Neural crest cell (in vitro differentiated cells): ENCODE measurements around the gene DOCK1. TPM values are rescaled to one million over a fixed set of nuclear protein-coding genes. Genes with fewer than 3 reads are reported as not detected.

ENCODE experiments used
- DNase-seq: peaks from one replicate; pipeline ENCODE4 v3.0.0; 2021; ENCODE audit warnings: low read depth, mixed read lengths, low spot score
- H3K27ac Mint-ChIP-seq: one replicate; pipeline ENCODE4 v1.8.0; 2021; ENCODE audit warnings: mild to moderate bottlenecking, mixed read lengths; ENCODE audit not compliant: unreplicated experiment
- H3K27me3 Mint-ChIP-seq: 2 replicates; pipeline ENCODE4 v1.8.0; 2021; ENCODE audit warnings: low read depth, mild to moderate bottlenecking, mixed read lengths
- H3K36me3 Mint-ChIP-seq: 2 replicates; pipeline ENCODE4 v1.8.0; 2021; ENCODE audit warnings: low read depth, mild to moderate bottlenecking, mixed read lengths
- H3K4me1 Mint-ChIP-seq: 2 replicates; pipeline ENCODE4 v1.8.0; 2021; ENCODE audit warnings: mixed read lengths
- H3K4me3 Mint-ChIP-seq: one replicate; pipeline ENCODE4 v1.8.0; 2021; ENCODE audit warnings: mild to moderate bottlenecking, mixed read lengths
- H3K9me3 Mint-ChIP-seq: 2 replicates; pipeline ENCODE4 v1.8.0; 2021; ENCODE audit warnings: mixed read lengths
- CTCF ChIP-seq: fragments of 200-600 bp; sonication (generic); conservative IDR thresholded peaks from 2 replicates; pipeline ENCODE4 v1.5.0; 2021; ENCODE audit warnings: antibody characterized with exemption, mild to moderate bottlenecking
- total RNA-seq: library from RNA; stranded (reverse); gene quantifications from 2 replicates; pipeline ENCODE4 v1.2.1, GENCODE V29; 2021

DOCK1 gene
- total RNA-seq, 1 donor from 2014 or later: 55.8 TPM

GRCh38 chr10:127485153-127485857, 580.1 kb downstream of the DOCK1 start:
- H3K9me3 Mint-ChIP-seq: no peaks in the 10 kb centered on the region
- H3K36me3 Mint-ChIP-seq: no peaks in the 10 kb centered on the region
- H3K27me3 Mint-ChIP-seq: peaks cover 25% of the 10 kb centered on the region
- no peak for TF ChIP-seq CTCF
- DNase-seq: no peak
- no peak overlapping the region for H3K27ac Mint-ChIP-seq
- H3K4me1 Mint-ChIP-seq: peaks cover 6% of the 10 kb centered on the region
- H3K4me3 Mint-ChIP-seq: no peak overlapping the region

GRCh38 chr10:127486355-127486754, 581.1 kb downstream of the DOCK1 start:
- H3K27ac Mint-ChIP-seq: no peak overlapping the region
- H3K4me1 Mint-ChIP-seq: peaks cover 6% of the 10 kb centered on the region
- no peak for TF ChIP-seq CTCF
- H3K27me3 Mint-ChIP-seq: peaks cover 18% of the 10 kb centered on the region
- no peak for DNase-seq
- no peaks in the 10 kb centered on the region for H3K36me3 Mint-ChIP-seq
- no peak overlapping the region for H3K4me3 Mint-ChIP-seq
- no peaks in the 10 kb centered on the region for H3K9me3 Mint-ChIP-seq

- Mint-ChIP-seq H3K4me1 (no peaks in the 10 kb centered on the region), H3K27ac (no peak overlapping the region), H3K27me3 (no peaks in the 10 kb centered on the region), H3K9me3 (no peaks in the 10 kb centered on the region), H3K4me3 (no peak overlapping the region), H3K36me3 (no peaks in the 10 kb centered on the region)
- DNase-seq: no peak
- TF ChIP-seq CTCF: peak; percentile 17
Measured at GRCh38 chr10:127492607-127493250, 587.5 kb downstream of the DOCK1 start.

GRCh38 chr10:127496035-127496434, 590.8 kb downstream of the DOCK1 start:
- no peak for TF ChIP-seq CTCF
- DNase-seq: no peak
- H3K9me3 Mint-ChIP-seq: no peaks in the 10 kb centered on the region
- H3K4me3 Mint-ChIP-seq: no peak overlapping the region
- H3K36me3 Mint-ChIP-seq: no peaks in the 10 kb centered on the region
- no peaks in the 10 kb centered on the region for H3K4me1 Mint-ChIP-seq
- no peaks in the 10 kb centered on the region for H3K27me3 Mint-ChIP-seq
- no peak overlapping the region for H3K27ac Mint-ChIP-seq

GRCh38 chr10:127497685-127498084, 592.5 kb downstream of the DOCK1 start:
- H3K27me3 Mint-ChIP-seq: no peaks in the 10 kb centered on the region
- no peaks in the 10 kb centered on the region for H3K9me3 Mint-ChIP-seq
- no peak overlapping the region for H3K27ac Mint-ChIP-seq
- H3K4me3 Mint-ChIP-seq: no peak overlapping the region
- H3K4me1 Mint-ChIP-seq: no peaks in the 10 kb centered on the region
- no peaks in the 10 kb centered on the region for H3K36me3 Mint-ChIP-seq
- TF ChIP-seq CTCF: no peak
- DNase-seq: no peak
